ENCODE measurements around the gene MLLT6. TPM values are rescaled to one million over a fixed set of nuclear protein-coding genes. Genes with fewer than 3 reads are reported as not detected.

Gene MLLT6
- total RNA-seq, 1 donor from 2014 or later: 20.9 TPM

- no peak overlapping the region for H2AFZ ChIP-seq (ENCODE audit: low read depth, low read length)
- H3K4me3 Mint-ChIP-seq (ENCODE audit: unreplicated experiment): no peak overlapping the region
- H3K9me3 Mint-ChIP-seq (ENCODE audit: unreplicated experiment): no peaks in the 10 kb centered on the region
- H3K79me2 ChIP-seq (ENCODE audit: insufficient read depth, low read length): no peaks in the 10 kb centered on the region
- H3K27ac ChIP-seq (ENCODE audit: low read depth, low read length): no peak overlapping the region
- H3K4me1 ChIP-seq (ENCODE audit: insufficient read depth, low read length): no peaks in the 10 kb centered on the region
- H3K9ac ChIP-seq (ENCODE audit: low read length): no peak overlapping the region
- TF ChIP-seq, protein P1, sequence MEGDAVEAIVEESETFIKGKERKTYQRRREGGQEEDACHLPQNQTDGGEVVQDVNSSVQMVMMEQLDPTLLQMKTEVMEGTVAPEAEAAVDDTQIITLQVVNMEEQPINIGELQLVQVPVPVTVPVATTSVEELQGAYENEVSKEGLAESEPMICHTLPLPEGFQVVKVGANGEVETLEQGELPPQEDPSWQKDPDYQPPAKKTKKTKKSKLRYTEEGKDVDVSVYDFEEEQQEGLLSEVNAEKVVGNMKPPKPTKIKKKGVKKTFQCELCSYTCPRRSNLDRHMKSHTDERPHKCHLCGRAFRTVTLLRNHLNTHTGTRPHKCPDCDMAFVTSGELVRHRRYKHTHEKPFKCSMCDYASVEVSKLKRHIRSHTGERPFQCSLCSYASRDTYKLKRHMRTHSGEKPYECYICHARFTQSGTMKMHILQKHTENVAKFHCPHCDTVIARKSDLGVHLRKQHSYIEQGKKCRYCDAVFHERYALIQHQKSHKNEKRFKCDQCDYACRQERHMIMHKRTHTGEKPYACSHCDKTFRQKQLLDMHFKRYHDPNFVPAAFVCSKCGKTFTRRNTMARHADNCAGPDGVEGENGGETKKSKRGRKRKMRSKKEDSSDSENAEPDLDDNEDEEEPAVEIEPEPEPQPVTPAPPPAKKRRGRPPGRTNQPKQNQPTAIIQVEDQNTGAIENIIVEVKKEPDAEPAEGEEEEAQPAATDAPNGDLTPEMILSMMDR (IDR thresholded peaks at IDR 0.05; ENCODE audit: insufficient read depth, low read depth, low read length): no peak
- TF ChIP-seq EZH2 (IDR thresholded peaks at IDR 0.05; ENCODE audit: insufficient read depth, low read length): no peak
- H3K36me3 Mint-ChIP-seq (ENCODE audit: low read depth, unreplicated experiment): no peaks in the 10 kb centered on the region
- no peak for FAIRE-seq
- H4K20me1 ChIP-seq (ENCODE audit: insufficient read depth, low read length): no peaks in the 10 kb centered on the region
- H3K27me3 ChIP-seq (ENCODE audit: insufficient read depth, low read length): peaks cover 15% of the 10 kb centered on the region
- no peak overlapping the region for H3K4me2 ChIP-seq (ENCODE audit: low read length)
- no peaks in the 10 kb centered on the region for H3K36me3 ChIP-seq (ENCODE audit: insufficient read depth, low read length)
- DNase-seq (ENCODE audit: low read depth): no peak
- H3K27ac Mint-ChIP-seq (ENCODE audit: unreplicated experiment): no peak overlapping the region
- H3K27me3 Mint-ChIP-seq (ENCODE audit: low read depth, unreplicated experiment): peaks cover 34% of the 10 kb centered on the region
- no peak overlapping the region for H3K4me3 ChIP-seq (ENCODE audit: insufficient read depth, low read depth, low read length)
- peaks cover 7% of the 10 kb centered on the region for H3K4me1 Mint-ChIP-seq (ENCODE audit: low read depth, unreplicated experiment)
- H3K9me3 ChIP-seq (ENCODE audit: insufficient read depth, low read depth, low read length): no peaks in the 10 kb centered on the region
Measured at GRCh38 chr17:38659415-38659814, 45.7 kb upstream of the MLLT6 start.

- H3K27ac Mint-ChIP-seq (ENCODE audit: unreplicated experiment): no peak overlapping the region
Measured at GRCh38 chr17:38660097-38661025, 44.7 kb upstream of the MLLT6 start.

More at GRCh38 chr17:38660097-38661025, 44.7 kb upstream of the MLLT6 start:
- H3K36me3 Mint-ChIP-seq (ENCODE audit: low read depth, unreplicated experiment): no peaks in the 10 kb centered on the region
- H3K4me1 Mint-ChIP-seq (ENCODE audit: low read depth, unreplicated experiment): peaks cover 7% of the 10 kb centered on the region
- H3K27ac ChIP-seq (ENCODE audit: low read depth, low read length): no peak overlapping the region
- H3K4me1 ChIP-seq (ENCODE audit: insufficient read depth, low read length): no peaks in the 10 kb centered on the region
- no peaks in the 10 kb centered on the region for H3K9me3 Mint-ChIP-seq (ENCODE audit: unreplicated experiment)
- TF ChIP-seq, protein P1 (IDR thresholded peaks at IDR 0.05; ENCODE audit: insufficient read depth, low read depth, low read length): no peak
- TF ChIP-seq EZH2 (IDR thresholded peaks at IDR 0.05; ENCODE audit: insufficient read depth, low read length): no peak
- H3K4me2 ChIP-seq (ENCODE audit: low read length): no peak overlapping the region
- no peak overlapping the region for H3K4me3 Mint-ChIP-seq (ENCODE audit: unreplicated experiment)
- H3K9me3 ChIP-seq (ENCODE audit: insufficient read depth, low read depth, low read length): no peaks in the 10 kb centered on the region
- no peak overlapping the region for H3K9ac ChIP-seq (ENCODE audit: low read length)
- no peaks in the 10 kb centered on the region for H4K20me1 ChIP-seq (ENCODE audit: insufficient read depth, low read length)
- H3K79me2 ChIP-seq (ENCODE audit: insufficient read depth, low read length): no peaks in the 10 kb centered on the region
- peaks cover 37% of the 10 kb centered on the region for H3K27me3 Mint-ChIP-seq (ENCODE audit: low read depth, unreplicated experiment)
- no peak overlapping the region for H2AFZ ChIP-seq (ENCODE audit: low read depth, low read length)
- H3K4me3 ChIP-seq (ENCODE audit: insufficient read depth, low read depth, low read length): no peak overlapping the region
- DNase-seq (ENCODE audit: low read depth) (no peak), FAIRE-seq (no peak)
- H3K36me3 ChIP-seq (ENCODE audit: insufficient read depth, low read length): no peaks in the 10 kb centered on the region
- peaks cover 8% of the 10 kb centered on the region for H3K27me3 ChIP-seq (ENCODE audit: insufficient read depth, low read length)

All from astrocyte (in vitro differentiated cells and primary cell).